Measurements from ENCODE around the gene RUBCNL. TPM values are rescaled to one million over a fixed set of nuclear protein-coding genes. Genes with fewer than 3 reads are reported as not detected.

RUBCNL gene
- total and polyA plus RNA-seq, 4 donors, result 1.3 to 12.8 (median 3.9) TPM

- Histone ChIP-seq H3K36me3 (ENCODE audit: control insufficient read depth in 1 of 2, insufficient read depth in 2 of 2, low read length in 1 of 2) (no peaks in the 10 kb centered on the region), H3K4me1 (ENCODE audit: control insufficient read depth in 1 of 2, insufficient read depth in 2 of 2, low read length in 2 of 2) (no peaks in the 10 kb centered on the region), H3K27ac (ENCODE audit: low read depth in 1 of 2, low read length in 2 of 2) (no peak overlapping the region), H3K27me3 (ENCODE audit: control insufficient read depth in 1 of 2, insufficient read depth in 2 of 2, low read length in 1 of 2) (no peaks in the 10 kb centered on the region), H3K4me3 (ENCODE audit: low read length in 2 of 2) (no peak overlapping the region), H3K9me3 (ENCODE audit: control insufficient read depth, low read length) (no peaks in the 10 kb centered on the region)
- peak; percentile 41 for ATAC-seq (ENCODE audit: low FRiP score)
- DNase-seq, result no peak
- 94 to 97% methylated on average over 4 of the region's 4 CpGs for WGBS, 2 donors
- intact Hi-C loops (cut with DNase I), result loop anchor here in 1 of 2 donors (10.0 kb wide), 1 partner anchor 156 kb away; no protein-coding TSS in a partner anchor
These were observed 66.2 kb downstream of the RUBCNL start for GRCh38 chr13:46320821-46321220.

GRCh38 chr13:46320406-46320805 is 66.6 kb downstream of the RUBCNL start:
- intact Hi-C loops (cut with DNase I), result loop anchor here in 1 of 2 donors (10.0 kb wide), 1 partner anchor 156 kb away; no protein-coding TSS in a partner anchor
- H3K36me3 ChIP-seq (ENCODE audit: control insufficient read depth in 1 of 2, insufficient read depth in 2 of 2, low read length in 1 of 2), result no peaks in the 10 kb centered on the region
- no peak overlapping the region for H3K27ac ChIP-seq (ENCODE audit: low read depth in 1 of 2, low read length in 2 of 2)
- no peak overlapping the region for H3K4me3 ChIP-seq (ENCODE audit: low read length in 2 of 2)
- no peaks in the 10 kb centered on the region for H3K9me3 ChIP-seq (ENCODE audit: control insufficient read depth, low read length)
- DNase-seq (no peak), ATAC-seq (ENCODE audit: low FRiP score) (no peak)
- H3K27me3 ChIP-seq (ENCODE audit: control insufficient read depth in 1 of 2, insufficient read depth in 2 of 2, low read length in 1 of 2), result no peaks in the 10 kb centered on the region
- H3K4me1 ChIP-seq (ENCODE audit: control insufficient read depth in 1 of 2, insufficient read depth in 2 of 2, low read length in 2 of 2), result no peaks in the 10 kb centered on the region
- WGBS, 2 donors, result 64 to 82% methylated on average over 3 of the region's 3 CpGs

- no peaks in the 10 kb centered on the region for H3K36me3 ChIP-seq (ENCODE audit: control insufficient read depth in 1 of 2, insufficient read depth in 2 of 2, low read length in 1 of 2)
- H3K4me1 ChIP-seq (ENCODE audit: control insufficient read depth in 1 of 2, insufficient read depth in 2 of 2, low read length in 2 of 2), result no peaks in the 10 kb centered on the region
- ATAC-seq (ENCODE audit: low FRiP score) (no peak), DNase-seq (no peak)
- WGBS, 2 donors, result 87 to 88% methylated on average over 1 of the region's 1 CpG
- H3K27me3 ChIP-seq (ENCODE audit: control insufficient read depth in 1 of 2, insufficient read depth in 2 of 2, low read length in 1 of 2), result no peaks in the 10 kb centered on the region
- no peak overlapping the region for H3K27ac ChIP-seq (ENCODE audit: low read depth in 1 of 2, low read length in 2 of 2)
- H3K4me3 ChIP-seq (ENCODE audit: low read length in 2 of 2), result no peak overlapping the region
- intact Hi-C loops (cut with DNase I), result no loop called here
- H3K9me3 ChIP-seq (ENCODE audit: control insufficient read depth, low read length), result no peaks in the 10 kb centered on the region
These were observed 68.1 kb downstream of the RUBCNL start for GRCh38 chr13:46318986-46319385.

GRCh38 chr13:46317120-46317519 is 69.9 kb downstream of the RUBCNL start:
- Histone ChIP-seq H3K4me3 (ENCODE audit: low read length in 2 of 2) (no peak overlapping the region), H3K27ac (ENCODE audit: low read depth in 1 of 2, low read length in 2 of 2) (no peak overlapping the region), H3K9me3 (ENCODE audit: control insufficient read depth, low read length) (peaks cover 1% of the 10 kb centered on the region), H3K27me3 (ENCODE audit: control insufficient read depth in 1 of 2, insufficient read depth in 2 of 2, low read length in 1 of 2) (no peaks in the 10 kb centered on the region), H3K4me1 (ENCODE audit: control insufficient read depth in 1 of 2, insufficient read depth in 2 of 2, low read length in 2 of 2) (no peaks in the 10 kb centered on the region), H3K36me3 (ENCODE audit: control insufficient read depth in 1 of 2, insufficient read depth in 2 of 2, low read length in 1 of 2) (no peaks in the 10 kb centered on the region)
- intact Hi-C loops (cut with DNase I), result no loop called here
- DNase-seq (no peak), ATAC-seq (ENCODE audit: low FRiP score) (no peak)

GRCh38 chr13:46315491-46316075 is 71.5 kb downstream of the RUBCNL start:
- Histone ChIP-seq H3K4me1 (ENCODE audit: control insufficient read depth in 1 of 2, insufficient read depth in 2 of 2, low read length in 2 of 2) (no peaks in the 10 kb centered on the region), H3K27me3 (ENCODE audit: control insufficient read depth in 1 of 2, insufficient read depth in 2 of 2, low read length in 1 of 2) (no peaks in the 10 kb centered on the region), H3K9me3 (ENCODE audit: control insufficient read depth, low read length) (peaks cover 1% of the 10 kb centered on the region), H3K4me3 (ENCODE audit: low read length in 2 of 2) (no peak overlapping the region), H3K27ac (ENCODE audit: low read depth in 1 of 2, low read length in 2 of 2) (no peak overlapping the region), H3K36me3 (ENCODE audit: control insufficient read depth in 1 of 2, insufficient read depth in 2 of 2, low read length in 1 of 2) (no peaks in the 10 kb centered on the region)
- intact Hi-C loops (cut with DNase I), result no loop called here
- 84 to 87% methylated on average over 6 of the region's 6 CpGs for WGBS, 2 donors
- no peak for DNase-seq
- no peak for ATAC-seq (ENCODE audit: low FRiP score)

- H3K4me1 ChIP-seq (ENCODE audit: control insufficient read depth in 1 of 2, insufficient read depth in 2 of 2, low read length in 2 of 2), result no peaks in the 10 kb centered on the region
- no peaks in the 10 kb centered on the region for H3K27me3 ChIP-seq (ENCODE audit: control insufficient read depth in 1 of 2, insufficient read depth in 2 of 2, low read length in 1 of 2)
- intact Hi-C loops (cut with DNase I), result no loop called here
- DNase-seq (no peak), ATAC-seq (ENCODE audit: low FRiP score) (no peak)
- no peak overlapping the region for H3K27ac ChIP-seq (ENCODE audit: low read depth in 1 of 2, low read length in 2 of 2)
- H3K4me3 ChIP-seq (ENCODE audit: low read length in 2 of 2), result no peak overlapping the region
- H3K9me3 ChIP-seq (ENCODE audit: control insufficient read depth, low read length), result peaks cover 1% of the 10 kb centered on the region
- H3K36me3 ChIP-seq (ENCODE audit: control insufficient read depth in 1 of 2, insufficient read depth in 2 of 2, low read length in 1 of 2), result no peaks in the 10 kb centered on the region
These were observed 72.0 kb downstream of the RUBCNL start for GRCh38 chr13:46315036-46315435.

GRCh38 chr13:46314587-46314986 is 72.5 kb downstream of the RUBCNL start:
- intact Hi-C loops (cut with DNase I), result no loop called here
- Histone ChIP-seq H3K4me1 (ENCODE audit: control insufficient read depth in 1 of 2, insufficient read depth in 2 of 2, low read length in 2 of 2) (no peaks in the 10 kb centered on the region), H3K27me3 (ENCODE audit: control insufficient read depth in 1 of 2, insufficient read depth in 2 of 2, low read length in 1 of 2) (no peaks in the 10 kb centered on the region), H3K4me3 (ENCODE audit: low read length in 2 of 2) (no peak overlapping the region), H3K9me3 (ENCODE audit: control insufficient read depth, low read length) (peaks cover 1% of the 10 kb centered on the region), H3K36me3 (ENCODE audit: control insufficient read depth in 1 of 2, insufficient read depth in 2 of 2, low read length in 1 of 2) (no peaks in the 10 kb centered on the region), H3K27ac (ENCODE audit: low read depth in 1 of 2, low read length in 2 of 2) (no peak overlapping the region)
- WGBS, 2 donors, result 100% methylated on average over 1 of the region's 1 CpG
- ATAC-seq (ENCODE audit: low FRiP score) (no peak), DNase-seq (no peak)

- ATAC-seq (ENCODE audit: low FRiP score), result no peak
- H3K4me1 ChIP-seq (ENCODE audit: control insufficient read depth in 1 of 2, insufficient read depth in 2 of 2, low read length in 2 of 2), result no peaks in the 10 kb centered on the region
- intact Hi-C loops (cut with DNase I), result no loop called here
- H3K4me3 ChIP-seq (ENCODE audit: low read length in 2 of 2), result no peak overlapping the region
- H3K27me3 ChIP-seq (ENCODE audit: control insufficient read depth in 1 of 2, insufficient read depth in 2 of 2, low read length in 1 of 2), result no peaks in the 10 kb centered on the region
- peaks cover 1% of the 10 kb centered on the region for H3K9me3 ChIP-seq (ENCODE audit: control insufficient read depth, low read length)
- whole genome bisulfite sequencing, 2 donors, result 88 to 90% methylated on average over 6 of the region's 6 CpGs
- H3K36me3 ChIP-seq (ENCODE audit: control insufficient read depth in 1 of 2, insufficient read depth in 2 of 2, low read length in 1 of 2), result no peaks in the 10 kb centered on the region
- no peak overlapping the region for H3K27ac ChIP-seq (ENCODE audit: low read depth in 1 of 2, low read length in 2 of 2)
- DNase-seq, result no peak
These were observed 73.4 kb downstream of the RUBCNL start for GRCh38 chr13:46313432-46314257.

GRCh38 chr13:46313024-46313423 is 74.0 kb downstream of the RUBCNL start:
- 75 to 79% methylated on average over 1 of the region's 1 CpG for WGBS, 2 donors
- DNase-seq (no peak), ATAC-seq (ENCODE audit: low FRiP score) (no peak)
- Histone ChIP-seq H3K27ac (ENCODE audit: low read depth in 1 of 2, low read length in 2 of 2) (no peak overlapping the region), H3K36me3 (ENCODE audit: control insufficient read depth in 1 of 2, insufficient read depth in 2 of 2, low read length in 1 of 2) (no peaks in the 10 kb centered on the region), H3K4me1 (ENCODE audit: control insufficient read depth in 1 of 2, insufficient read depth in 2 of 2, low read length in 2 of 2) (no peaks in the 10 kb centered on the region), H3K9me3 (ENCODE audit: control insufficient read depth, low read length) (peaks cover 1% of the 10 kb centered on the region), H3K4me3 (ENCODE audit: low read length in 2 of 2) (no peak overlapping the region), H3K27me3 (ENCODE audit: control insufficient read depth in 1 of 2, insufficient read depth in 2 of 2, low read length in 1 of 2) (no peaks in the 10 kb centered on the region)
- intact Hi-C loops (cut with DNase I), result no loop called here

Data from aorta (tissue), 5 donors.